IPS-15b (cell line): ENCODE data around the gene KRT3.
"Not testable (repeated sequence)": the region's sequence is repeated elsewhere in the genome, so short reads cannot be mapped to it uniquely, and the experiment has no call there.

Experiments
- H3K27me3 ChIP-seq: one replicate; pipeline ENCODE4 v1.6.1; 2013; ENCODE audit warnings: low read length; ENCODE audit not compliant: control insufficient read depth, insufficient read depth
- H3K36me3 ChIP-seq: one replicate; pipeline ENCODE4 v1.6.1; 2013; ENCODE audit warnings: low read length; ENCODE audit not compliant: control insufficient read depth, insufficient read depth
- H3K4me1 ChIP-seq: one replicate; pipeline ENCODE4 v1.6.1; 2013; ENCODE audit warnings: mild to moderate bottlenecking, low read length; ENCODE audit not compliant: control insufficient read depth, insufficient read depth
- H3K4me3 ChIP-seq: one replicate; pipeline ENCODE4 v1.5.1; 2013; ENCODE audit warnings: low read depth, low read length
- H3K9ac ChIP-seq: one replicate; pipeline ENCODE4 v1.6.1; 2013; ENCODE audit warnings: low read depth, mild to moderate bottlenecking, low read length
- H3K9me3 ChIP-seq: one replicate; pipeline ENCODE4 v1.6.1; 2013; ENCODE audit warnings: mild to moderate bottlenecking, low read length; ENCODE audit not compliant: control insufficient read depth, insufficient read depth

Gene KRT3

DNA sequence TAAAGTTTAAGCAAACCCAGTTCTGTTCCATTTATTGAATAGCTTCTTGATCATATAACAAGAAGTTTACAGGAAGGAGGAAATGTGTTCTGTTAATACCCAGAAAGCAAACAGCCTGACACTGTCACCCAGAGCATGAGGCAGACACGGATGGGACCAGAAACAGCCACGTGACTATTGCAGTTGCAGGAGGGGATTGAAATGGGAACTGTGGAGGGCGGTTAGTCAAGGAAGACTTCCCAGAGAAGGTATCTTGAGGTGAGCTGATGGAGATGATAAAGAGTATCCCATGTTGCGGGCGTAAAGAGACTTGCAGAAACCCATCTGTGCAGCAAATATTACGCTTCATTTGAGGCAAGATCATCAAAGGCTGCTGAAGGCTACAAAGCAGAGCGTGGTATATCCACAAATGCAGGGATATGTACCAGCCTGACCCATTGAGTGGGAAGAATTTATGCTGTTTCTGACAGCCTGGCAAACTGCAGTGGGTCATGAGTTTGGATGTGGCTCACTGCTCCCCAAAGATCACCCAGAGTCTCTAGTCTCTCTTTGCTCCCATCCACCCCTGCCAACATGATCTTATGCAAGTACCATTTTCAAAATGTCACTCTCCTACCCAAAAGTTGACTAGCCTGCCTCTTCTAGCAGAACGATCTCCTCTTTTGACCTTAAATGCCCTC is 39.5 kb downstream of the KRT3 start:
- Histone ChIP-seq H3K27me3 (peaks cover 8% of the 10 kb centered on the region), H3K9me3 (no peaks in the 10 kb centered on the region), H3K36me3 (no peaks in the 10 kb centered on the region), H3K9ac (no peak overlapping the region), H3K4me3 (no peak overlapping the region), H3K4me1 (no peaks in the 10 kb centered on the region)

DNA sequence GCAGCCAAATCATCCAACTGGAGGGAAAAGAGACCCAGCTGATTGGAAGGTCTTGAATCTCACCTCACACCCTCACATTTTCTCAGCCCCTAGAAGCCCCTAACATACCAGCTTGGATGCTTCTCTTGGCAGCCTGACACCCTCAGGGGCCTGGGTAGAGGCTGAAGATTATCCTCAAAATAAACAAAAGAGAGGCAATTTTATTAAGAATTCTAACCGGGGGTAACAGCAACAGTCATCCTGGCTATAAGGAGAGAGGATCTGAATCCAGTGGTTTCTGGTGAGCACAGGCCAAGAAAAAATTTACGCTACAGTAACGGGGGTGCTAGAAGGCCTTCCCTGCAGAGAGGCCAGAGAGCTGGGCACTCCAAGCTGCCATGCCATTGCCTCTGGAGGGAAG is 40.4 kb downstream of the KRT3 start:
- no peak overlapping the region for H3K9ac ChIP-seq
- peaks cover 11% of the 10 kb centered on the region for H3K27me3 ChIP-seq
- no peaks in the 10 kb centered on the region for H3K9me3 ChIP-seq
- no peak overlapping the region for H3K4me3 ChIP-seq
- H3K36me3 ChIP-seq = no peaks in the 10 kb centered on the region
- H3K4me1 ChIP-seq = no peaks in the 10 kb centered on the region

DNA sequence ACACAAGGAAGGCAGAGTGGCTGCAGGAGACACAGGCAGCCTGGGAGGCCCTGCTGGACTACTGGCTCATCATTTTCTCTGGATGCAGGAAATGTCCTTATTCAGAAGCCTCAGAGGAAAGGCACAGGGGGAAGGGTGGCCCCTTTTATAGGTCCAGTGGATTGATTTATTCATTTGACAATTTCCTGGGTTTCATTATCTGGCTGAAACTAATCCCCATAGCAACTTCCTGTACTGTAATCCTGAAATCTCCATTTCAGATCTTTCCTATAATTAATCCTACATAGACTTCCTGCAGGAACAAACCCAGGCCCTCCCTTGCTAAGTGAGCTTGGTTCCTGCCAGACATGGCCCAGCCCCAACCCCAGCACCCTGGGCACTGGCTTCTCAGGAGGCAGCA is 41.8 kb downstream of the KRT3 start:
- H3K27me3 ChIP-seq = peaks cover 11% of the 10 kb centered on the region
- no peak overlapping the region for H3K9ac ChIP-seq
- no peak overlapping the region for H3K4me3 ChIP-seq
- no peaks in the 10 kb centered on the region for H3K4me1 ChIP-seq
- no peaks in the 10 kb centered on the region for H3K36me3 ChIP-seq
- no peaks in the 10 kb centered on the region for H3K9me3 ChIP-seq

DNA sequence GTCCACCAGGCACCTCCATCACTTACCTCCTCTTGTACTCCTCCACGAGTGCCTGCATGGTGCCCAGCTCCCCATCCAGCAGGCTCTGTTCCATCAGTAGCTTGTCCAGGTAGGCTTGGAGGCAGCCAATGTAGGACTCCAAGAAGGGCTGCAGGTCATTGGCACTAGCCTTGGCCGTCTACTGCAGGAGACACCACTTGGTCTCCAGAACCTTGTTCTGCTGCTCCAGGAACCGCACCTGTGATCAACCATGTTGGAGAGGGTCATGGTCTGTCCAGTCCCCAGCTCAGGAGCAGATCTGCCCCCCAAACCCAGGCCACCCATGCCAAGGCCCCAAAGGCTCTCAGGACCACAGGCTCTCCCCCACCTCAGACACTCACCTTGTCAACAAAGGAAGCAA is 42.6 kb downstream of the KRT3 start:
- Histone ChIP-seq H3K9me3 (no peaks in the 10 kb centered on the region), H3K9ac (no peak overlapping the region), H3K4me1 (no peaks in the 10 kb centered on the region), H3K27me3 (peaks cover 11% of the 10 kb centered on the region), H3K4me3 (no peak overlapping the region), H3K36me3 (no peaks in the 10 kb centered on the region)

- no peak overlapping the region for H3K4me3 ChIP-seq
Measured at GRCh38 chr12:52752516-52752915, 43.4 kb downstream of the KRT3 start.

DNA sequence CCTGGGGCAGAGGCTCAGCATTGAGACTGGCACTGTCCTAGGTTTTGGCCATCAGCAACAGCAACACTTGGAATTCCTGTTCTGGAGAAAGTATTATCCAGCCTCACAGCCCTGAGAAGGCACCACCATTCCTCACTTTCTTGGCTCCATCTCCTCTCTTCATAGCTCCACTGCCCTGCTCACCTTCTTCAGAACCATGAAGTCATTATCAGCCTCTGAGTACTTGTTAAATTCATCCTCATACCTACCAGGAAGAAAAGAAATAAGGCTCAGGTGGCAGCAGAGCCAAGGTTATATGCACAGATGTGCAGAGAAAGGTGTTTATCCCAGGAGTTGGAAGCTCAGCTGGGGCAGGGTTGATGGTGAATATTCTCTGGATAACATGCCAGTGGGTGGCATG is 44.1 kb downstream of the KRT3 start:
- peaks cover 8% of the 10 kb centered on the region for H3K27me3 ChIP-seq
- H3K4me3 ChIP-seq = no peak overlapping the region
- no peaks in the 10 kb centered on the region for H3K4me1 ChIP-seq

More at GRCh38 chr12:52752516-52752915, 43.4 kb downstream of the KRT3 start:
- Histone ChIP-seq H3K27me3 (peaks cover 8% of the 10 kb centered on the region), H3K9me3 (no peaks in the 10 kb centered on the region), H3K4me1 (no peaks in the 10 kb centered on the region), H3K9ac (no peak overlapping the region), H3K36me3 (no peaks in the 10 kb centered on the region)

GRCh38 chr12:52750532-52750931 is 45.4 kb downstream of the KRT3 start:
- H3K36me3 ChIP-seq, H3K4me3 ChIP-seq, H3K4me1 ChIP-seq, H3K9ac ChIP-seq, H3K9me3 ChIP-seq: not testable (repeated sequence)
- H3K27me3 ChIP-seq = peaks cover 11% of the 10 kb centered on the region

More for the DNA sequence above, 44.1 kb downstream of the KRT3 start:
- Histone ChIP-seq H3K9me3 (no peaks in the 10 kb centered on the region), H3K9ac (no peak overlapping the region), H3K36me3 (no peaks in the 10 kb centered on the region)

DNA sequence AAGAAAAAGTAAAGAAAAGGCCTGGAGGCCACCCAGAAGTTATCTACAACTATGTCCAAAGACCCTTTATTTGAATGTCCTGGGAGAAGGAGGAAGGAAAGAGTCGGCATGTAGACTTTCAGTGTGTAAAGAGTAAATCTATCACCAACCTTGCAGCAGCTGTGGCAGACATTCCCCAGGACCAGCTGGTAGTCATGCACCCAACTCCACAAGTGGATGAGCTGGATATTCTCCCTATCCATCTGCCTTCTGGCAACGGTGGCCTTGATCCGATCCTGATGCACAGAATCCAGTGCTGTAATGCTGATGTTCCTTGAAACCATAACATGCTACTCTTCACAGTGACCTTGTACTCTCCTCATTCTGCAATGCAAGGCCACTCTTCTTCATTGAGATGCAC is 46.1 kb downstream of the KRT3 start:
- Histone ChIP-seq H3K9me3 (no peaks in the 10 kb centered on the region), H3K4me3 (no peak overlapping the region), H3K9ac (no peak overlapping the region), H3K27me3 (peaks cover 15% of the 10 kb centered on the region), H3K4me1 (no peaks in the 10 kb centered on the region), H3K36me3 (no peaks in the 10 kb centered on the region)

DNA sequence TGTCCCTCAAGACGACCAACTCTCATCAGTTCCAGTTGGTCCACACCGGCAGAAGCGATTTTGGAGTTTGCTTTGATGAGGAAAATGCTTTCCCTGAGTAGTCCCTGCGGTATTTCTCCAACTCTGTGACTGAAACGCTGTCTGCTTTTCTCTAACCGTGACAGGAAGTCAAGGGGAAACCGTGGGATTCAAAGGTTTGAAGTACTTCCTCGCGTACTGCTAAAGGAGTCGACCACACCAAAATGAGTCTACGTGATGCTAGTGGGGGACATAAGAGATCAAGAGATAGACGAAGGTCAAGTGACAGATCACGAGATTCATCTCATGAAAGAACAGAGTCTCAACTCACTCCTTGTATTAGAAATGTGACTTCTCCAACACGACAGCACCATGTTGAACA is 47.3 kb downstream of the KRT3 start:
- Histone ChIP-seq H3K9me3 (no peaks in the 10 kb centered on the region), H3K36me3 (no peaks in the 10 kb centered on the region), H3K4me3 (no peak overlapping the region), H3K9ac (no peak overlapping the region), H3K27me3 (peaks cover 15% of the 10 kb centered on the region), H3K4me1 (no peaks in the 10 kb centered on the region)

DNA sequence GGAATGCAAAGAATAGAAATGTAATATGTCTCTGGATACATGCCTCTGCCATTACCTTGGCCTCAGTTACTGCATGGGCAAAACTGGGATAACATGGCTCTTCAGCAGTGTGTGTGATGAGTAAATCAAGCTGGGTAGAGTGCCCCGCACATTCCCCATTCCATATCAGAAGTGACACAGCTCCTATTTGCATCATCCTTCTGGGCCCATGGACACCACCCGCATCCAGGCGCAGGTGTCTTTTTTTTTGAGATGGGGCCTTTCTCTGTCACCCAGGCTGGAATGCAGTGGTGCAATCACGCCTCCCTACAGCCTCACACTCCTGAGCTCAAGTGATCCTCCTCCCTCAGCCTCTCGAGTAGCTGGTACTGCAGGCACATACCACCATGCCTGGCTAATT is 50.4 kb downstream of the KRT3 start:
- Histone ChIP-seq H3K4me3 (no peak overlapping the region), H3K9ac (no peak overlapping the region), H3K4me1 (no peaks in the 10 kb centered on the region), H3K27me3 (peaks cover 9% of the 10 kb centered on the region), H3K9me3 (no peaks in the 10 kb centered on the region), H3K36me3 (no peaks in the 10 kb centered on the region)

DNA sequence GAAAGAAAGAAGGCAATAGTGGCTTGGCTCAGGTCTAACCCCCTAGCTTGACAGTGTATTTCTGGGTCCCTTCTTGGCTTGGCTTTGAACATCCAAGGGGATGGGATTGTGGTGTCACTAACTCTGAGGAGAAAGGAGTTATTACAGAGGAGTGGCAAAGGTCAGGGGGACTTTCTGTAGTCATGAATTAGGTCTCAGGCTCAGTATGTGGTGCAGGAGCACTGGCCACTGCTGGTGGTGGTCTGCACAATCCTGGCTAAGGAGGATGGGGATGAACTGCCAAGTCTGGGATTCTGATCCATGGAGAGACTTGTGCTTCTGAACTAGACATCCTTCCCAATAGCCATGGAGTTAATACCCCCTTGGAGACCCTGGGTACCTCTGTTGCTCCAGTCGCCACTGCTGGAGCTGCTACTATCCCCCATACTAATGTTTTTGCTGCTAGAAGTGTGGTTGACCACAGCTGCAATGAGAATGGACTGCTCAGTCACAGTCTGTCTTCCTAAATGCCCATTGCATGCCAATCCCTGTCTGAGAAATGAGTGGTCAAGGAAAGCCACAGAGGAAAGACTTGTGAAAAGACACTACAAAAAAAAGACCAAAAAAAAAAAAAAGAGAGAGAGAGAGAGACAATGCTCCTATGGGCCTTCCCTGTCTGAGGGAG is 51.3 kb downstream of the KRT3 start:
- H3K36me3 ChIP-seq = no peaks in the 10 kb centered on the region
- no peaks in the 10 kb centered on the region for H3K4me1 ChIP-seq
- H3K9me3 ChIP-seq = no peaks in the 10 kb centered on the region
- H3K9ac ChIP-seq = no peak overlapping the region
- no peak overlapping the region for H3K4me3 ChIP-seq
- H3K27me3 ChIP-seq = peaks cover 9% of the 10 kb centered on the region

DNA sequence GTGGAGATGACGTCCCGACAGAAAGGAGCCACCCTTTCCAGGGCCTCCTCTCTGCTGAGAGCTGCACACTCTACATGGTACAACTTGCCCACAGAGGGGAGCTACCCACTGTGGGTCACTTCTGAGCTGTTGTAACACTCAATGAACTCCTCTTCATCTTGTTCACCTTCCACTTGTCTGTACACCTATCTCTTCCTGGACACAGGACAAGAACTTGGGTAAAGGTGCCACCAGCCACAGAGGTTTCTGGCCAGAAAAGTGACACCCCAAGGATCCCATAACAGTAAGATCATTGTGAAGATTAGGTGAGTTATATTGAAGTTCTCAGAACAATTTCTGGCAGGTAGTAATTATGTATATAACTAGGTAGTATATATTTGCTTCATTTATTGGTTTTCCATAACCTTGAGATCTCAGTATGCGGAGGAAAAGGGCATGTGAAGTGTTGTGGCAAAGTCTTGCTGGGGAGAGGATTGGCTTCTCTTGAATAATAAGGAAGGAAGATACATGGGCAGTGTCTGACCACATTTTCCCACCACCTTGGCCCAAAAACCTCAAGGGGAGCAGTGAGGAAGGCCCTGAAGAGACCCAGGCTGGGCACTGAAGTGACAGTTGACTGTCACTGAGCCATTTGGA is 53.0 kb downstream of the KRT3 start:
- Histone ChIP-seq H3K9ac (no peak overlapping the region), H3K4me3 (no peak overlapping the region), H3K36me3 (no peaks in the 10 kb centered on the region), H3K4me1 (no peaks in the 10 kb centered on the region), H3K9me3 (no peaks in the 10 kb centered on the region), H3K27me3 (peaks cover 9% of the 10 kb centered on the region)
